Loucy (cell line): ENCODE data around the gene C2orf49.

ENCODE experiments used
- EZH2phosphoT487 ChIP-seq: fragments of 200-600 bp; IDR thresholded peaks from 2 replicates; pipeline ENCODE4 v1.6.1; 2018; ENCODE audit warnings: antibody characterized with exemption, mild to moderate bottlenecking, moderate library complexity, borderline replicate concordance
- TF ChIP-seq, protein P1 (sequence below): fragments of 200-600 bp; sonication (generic); conservative IDR thresholded peaks from 2 replicates; pipeline ENCODE4 v1.5.1; 2014; ENCODE audit warnings: mild to moderate bottlenecking, antibody characterized with exemption, low read length

DNA sequence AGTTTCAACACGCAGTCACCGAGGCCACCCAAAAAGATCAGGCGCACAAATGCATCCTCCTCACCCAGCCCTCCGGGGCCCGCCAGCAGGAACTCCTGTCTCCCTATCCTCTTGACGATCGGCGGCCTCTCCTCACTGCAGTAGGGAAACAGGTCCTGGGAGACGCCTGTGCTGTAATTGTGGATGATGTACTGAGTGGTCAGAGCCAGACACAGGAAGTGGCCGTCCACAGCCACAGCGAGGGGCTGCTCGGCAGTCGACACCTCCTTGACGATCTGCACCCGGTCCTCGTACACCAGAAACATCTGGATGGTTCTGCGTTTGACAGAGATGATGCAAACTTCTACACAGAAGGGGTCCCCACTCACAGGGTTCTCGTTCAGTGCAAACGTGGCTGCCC is 29.8 kb upstream of the C2orf49 start:
- no peak for TF ChIP-seq EZH2phosphoT487
- TF ChIP-seq, protein P1, sequence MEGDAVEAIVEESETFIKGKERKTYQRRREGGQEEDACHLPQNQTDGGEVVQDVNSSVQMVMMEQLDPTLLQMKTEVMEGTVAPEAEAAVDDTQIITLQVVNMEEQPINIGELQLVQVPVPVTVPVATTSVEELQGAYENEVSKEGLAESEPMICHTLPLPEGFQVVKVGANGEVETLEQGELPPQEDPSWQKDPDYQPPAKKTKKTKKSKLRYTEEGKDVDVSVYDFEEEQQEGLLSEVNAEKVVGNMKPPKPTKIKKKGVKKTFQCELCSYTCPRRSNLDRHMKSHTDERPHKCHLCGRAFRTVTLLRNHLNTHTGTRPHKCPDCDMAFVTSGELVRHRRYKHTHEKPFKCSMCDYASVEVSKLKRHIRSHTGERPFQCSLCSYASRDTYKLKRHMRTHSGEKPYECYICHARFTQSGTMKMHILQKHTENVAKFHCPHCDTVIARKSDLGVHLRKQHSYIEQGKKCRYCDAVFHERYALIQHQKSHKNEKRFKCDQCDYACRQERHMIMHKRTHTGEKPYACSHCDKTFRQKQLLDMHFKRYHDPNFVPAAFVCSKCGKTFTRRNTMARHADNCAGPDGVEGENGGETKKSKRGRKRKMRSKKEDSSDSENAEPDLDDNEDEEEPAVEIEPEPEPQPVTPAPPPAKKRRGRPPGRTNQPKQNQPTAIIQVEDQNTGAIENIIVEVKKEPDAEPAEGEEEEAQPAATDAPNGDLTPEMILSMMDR: no peak
